Activated CD8-positive, alpha-beta memory T cell treated with anti-CD3 and anti-CD28 coated beads for 4 hours (primary cell): ENCODE data around the gene GDPD5.

Experiments used
- DNase-seq, 2 donors: peaks; one replicate each; pipeline ENCODE4 v3.0.0-alpha.2; 2020; ENCODE audit warnings: low read depth in 2 of 2

Gene GDPD5

DNA sequence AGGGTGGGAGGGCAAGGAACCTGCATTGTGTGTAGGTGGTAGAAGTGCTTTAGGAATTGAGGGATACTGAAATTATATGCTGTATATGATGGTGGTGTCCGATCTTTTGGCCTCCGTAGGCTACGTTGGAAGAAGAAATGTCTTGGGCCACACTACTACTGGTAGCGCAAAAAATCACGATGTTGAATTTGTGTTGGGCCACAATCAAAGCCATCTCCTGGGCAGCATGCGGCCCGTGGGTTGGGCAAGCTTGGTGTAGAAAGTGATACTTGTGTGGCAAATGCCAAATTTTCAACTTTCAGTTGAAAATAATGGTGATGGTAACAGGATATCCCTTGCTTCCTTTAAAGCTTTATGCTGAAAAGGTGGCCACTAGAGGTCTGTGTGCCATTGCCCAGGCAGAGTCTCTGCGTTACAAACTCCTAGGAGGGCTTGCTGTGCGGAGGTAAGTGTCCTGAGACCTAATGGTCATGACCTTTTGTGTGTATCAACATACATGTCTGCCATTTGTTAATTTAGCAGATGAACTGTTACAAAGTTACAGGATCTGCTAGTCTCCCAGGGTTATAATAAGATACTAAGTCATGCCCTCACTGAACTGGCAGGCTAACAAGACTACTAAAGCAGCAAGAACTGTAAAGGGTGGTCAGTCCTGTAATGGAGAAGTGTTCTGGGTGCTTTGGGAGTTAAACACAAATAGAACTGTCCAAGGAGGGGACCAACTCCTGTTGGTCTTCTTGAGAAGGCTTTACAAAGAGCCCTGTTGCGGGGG, 123.6 kb downstream of the GDPD5 start:
- no peak for DNase-seq

DNA sequence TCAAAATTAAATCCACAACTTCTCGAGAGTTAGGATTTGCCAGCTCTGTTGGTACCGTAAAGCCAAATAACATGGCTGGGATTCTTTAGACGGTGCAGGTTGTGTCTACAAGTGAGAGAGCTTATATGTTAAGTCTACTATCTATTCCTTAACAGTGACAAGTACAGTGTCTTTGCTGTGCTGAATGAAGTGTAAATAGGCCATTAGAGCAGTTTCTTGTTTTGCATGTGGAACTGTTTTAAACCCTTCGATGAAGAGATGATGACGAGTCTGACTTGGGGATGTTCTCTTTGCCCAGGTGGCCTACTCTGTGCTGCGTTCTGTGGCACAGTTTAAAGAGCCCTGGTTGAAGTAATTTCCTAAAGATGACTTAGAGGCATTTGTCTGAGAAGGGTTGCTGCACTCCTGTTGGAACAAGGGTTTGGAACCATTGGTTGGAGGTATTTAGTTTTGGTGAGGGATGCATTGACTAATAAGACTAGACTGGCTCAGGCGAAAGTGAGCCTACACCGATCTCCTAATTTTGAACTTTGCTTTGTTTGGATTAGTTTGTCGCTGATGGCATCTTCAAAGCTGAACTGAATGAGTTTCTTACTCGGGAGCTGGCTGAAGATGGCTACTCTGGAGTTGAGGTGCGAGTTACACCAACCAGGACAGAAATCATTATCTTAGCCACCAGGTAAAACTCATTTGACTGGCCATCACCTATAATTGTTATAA, 125.4 kb downstream of the GDPD5 start:
- DNase-seq = no peak

DNA sequence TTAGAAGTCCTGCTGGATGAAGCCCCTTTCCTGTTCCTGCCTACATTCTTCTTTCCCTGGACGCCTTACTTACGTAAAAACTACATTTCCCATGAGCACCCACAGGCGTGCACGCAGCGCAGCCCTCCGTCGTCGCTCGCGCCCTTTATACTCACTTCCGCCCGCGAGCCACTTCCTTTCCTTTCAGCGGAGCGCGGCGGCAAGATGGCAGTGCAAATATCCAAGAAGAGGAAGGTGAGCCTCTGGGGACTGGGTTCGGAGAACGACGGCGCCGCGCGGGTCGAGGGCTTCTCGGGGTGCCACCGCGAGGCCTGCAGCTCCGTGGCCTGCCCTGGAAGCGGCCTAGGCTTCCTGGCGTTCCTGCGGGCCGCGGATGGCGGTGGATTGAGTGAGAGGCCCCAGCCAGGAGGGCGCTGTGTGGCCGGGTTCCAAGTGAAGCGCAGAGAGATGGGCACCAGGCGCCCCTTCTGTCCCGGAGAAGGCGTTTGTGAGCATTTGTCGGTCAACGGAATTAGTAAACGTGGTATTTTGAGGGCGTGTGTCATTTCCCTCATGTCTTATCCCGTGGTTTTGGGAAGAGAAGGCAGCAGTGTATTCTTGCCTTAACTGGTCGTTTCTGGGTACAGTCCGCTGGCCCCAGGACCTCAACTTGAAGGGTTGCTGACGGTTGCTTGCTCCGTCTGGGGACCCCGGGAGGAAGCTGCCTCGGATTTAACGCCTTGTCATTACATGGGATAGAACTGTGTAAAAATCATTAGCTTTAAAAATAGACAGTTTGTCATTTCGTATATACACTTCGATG, 126.2 kb downstream of the GDPD5 start, which contains the start of gene RPS3:
RPS3 (plus strand) TSS at position 175 of the 802 bp plus-strand sequence; CDS start at position 205, 30 bp downstream.
- DNase-seq = peak; percentile 72 to 80

DNA sequence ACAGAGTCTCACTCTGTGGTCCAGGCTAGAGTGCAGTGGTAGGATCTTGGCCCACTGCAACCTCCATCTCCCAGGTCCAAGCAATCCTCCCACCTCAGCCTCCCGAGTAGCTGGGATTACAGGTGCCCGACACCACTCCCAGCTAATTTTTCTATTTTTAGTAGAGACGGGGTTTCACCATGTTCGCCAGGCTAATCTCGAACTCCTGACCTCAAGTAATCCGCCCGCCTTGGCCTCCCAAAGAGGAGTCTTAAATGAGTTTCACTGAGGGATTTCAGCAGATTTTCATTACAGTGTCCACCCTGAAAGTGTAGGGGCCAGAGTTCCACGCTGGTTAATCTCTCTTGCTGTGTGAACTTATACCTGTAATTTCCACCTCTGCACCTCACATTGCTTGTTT, 126.8 kb downstream of the GDPD5 start:
- no peak for DNase-seq

DNA sequence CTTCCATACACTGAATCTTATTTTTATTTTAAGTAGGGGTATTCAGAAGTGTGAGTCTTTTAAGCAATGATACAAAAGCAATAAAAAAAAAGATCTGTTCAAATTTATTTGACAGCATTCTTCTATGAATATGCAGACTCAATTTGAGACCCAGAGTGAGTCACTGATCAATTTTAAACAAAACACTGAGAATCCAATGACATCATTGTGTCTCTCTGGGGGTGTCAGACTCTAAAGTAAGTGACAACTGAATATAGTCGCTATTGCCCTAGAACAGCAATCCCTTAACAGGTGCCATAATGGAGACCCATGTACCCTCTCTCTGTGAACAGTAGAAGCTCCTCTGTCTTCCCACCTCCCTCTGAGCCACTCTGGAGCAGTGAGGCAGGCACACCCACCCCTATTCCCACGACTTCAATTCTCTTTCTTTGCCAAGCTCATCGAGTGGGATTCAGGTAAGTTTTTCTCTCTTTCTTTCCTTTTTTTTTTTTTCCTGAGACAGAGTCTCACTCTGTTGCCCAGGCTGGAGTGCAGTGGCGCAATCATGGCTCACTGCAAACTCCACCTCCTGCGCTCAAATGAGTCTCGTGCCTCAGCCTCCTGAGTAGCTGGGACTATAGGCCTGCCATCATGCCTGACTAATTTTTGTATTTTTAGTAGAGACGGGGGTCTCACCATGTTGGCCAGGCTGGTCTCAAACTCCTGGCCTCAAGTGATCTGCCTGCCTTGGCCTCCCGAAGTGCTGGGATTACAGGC, 131.5 kb downstream of the GDPD5 start:
- no peak for DNase-seq

DNA sequence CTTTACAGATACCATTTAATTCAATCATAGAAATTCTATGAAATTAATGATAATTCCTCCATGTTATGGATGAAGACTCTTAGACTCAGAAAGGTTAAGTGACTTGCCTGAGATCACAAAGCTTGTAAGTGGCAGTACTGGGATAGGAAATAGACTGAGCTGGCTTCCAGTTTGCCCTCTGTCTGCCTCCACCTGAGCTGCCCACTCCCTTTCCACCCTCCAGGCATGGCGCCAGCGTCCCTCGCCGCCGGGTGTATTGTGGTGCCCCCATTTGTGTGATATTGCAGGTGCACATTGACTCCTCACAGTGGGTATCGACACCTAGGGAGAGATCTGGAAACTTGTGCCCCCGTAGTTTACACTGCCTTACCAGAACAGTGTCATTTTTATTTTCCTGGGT, 135.8 kb downstream of the GDPD5 start:
- no peak for DNase-seq

DNA sequence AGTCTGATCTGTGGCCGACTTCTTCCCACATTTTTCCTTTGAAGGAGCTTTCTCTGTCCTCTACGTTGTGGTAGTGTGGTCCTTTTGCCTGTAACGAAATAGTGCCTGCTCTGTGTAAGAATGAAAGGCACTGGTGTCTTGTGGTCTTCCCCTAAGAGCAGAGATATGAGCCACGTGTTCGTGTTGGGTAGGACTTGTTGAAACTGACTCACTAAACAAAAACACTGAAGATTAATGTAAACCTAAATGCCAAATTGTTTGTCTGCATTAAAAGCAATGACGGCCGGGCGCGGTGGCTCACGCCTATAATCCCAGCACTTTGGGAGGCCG, 136.5 kb downstream of the GDPD5 start:
- DNase-seq = no peak

DNA sequence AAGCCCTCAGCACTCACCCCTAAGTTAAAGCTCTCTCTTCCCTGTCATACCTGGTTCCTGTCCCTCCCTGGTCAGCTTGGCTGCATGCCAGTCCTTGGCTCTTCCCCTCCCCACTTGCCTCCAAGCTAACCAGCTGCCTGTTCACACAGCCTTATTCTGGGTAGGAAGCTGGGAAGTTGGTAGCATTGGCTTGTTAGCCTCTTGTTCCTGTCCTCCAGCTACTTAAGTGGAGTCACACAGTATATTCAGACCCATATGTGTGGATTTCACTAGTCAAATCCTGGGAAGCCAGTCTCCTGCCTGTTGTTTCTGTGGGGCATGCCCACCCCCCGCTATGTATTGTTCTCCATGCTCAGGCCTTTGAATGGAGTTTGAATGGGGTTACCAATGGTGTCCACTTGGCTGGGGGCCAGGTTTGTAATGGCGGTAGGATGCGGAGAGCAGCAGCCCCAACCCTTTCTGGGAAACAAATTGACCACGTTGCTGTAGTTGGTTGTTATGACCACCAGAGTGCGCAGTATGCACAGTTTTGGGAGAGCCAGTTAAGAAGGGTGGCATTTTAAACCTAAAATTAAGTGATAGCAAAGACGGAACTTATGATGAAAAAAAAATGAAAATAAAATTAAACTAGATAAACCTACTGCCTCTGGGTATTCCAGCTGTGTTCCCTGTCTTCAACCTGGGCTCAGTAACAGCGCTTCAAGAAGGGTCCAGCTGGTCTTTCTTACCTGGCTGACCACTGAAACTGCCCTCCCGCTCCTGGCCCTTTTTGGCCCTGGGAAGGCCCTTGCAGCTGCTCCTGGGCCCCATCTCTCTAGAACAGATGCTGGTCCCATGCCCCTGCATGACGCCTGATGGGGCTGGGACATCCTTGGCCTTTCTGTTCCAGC, 137.1 kb downstream of the GDPD5 start:
- peak; percentile 46 to 56 for DNase-seq

DNA sequence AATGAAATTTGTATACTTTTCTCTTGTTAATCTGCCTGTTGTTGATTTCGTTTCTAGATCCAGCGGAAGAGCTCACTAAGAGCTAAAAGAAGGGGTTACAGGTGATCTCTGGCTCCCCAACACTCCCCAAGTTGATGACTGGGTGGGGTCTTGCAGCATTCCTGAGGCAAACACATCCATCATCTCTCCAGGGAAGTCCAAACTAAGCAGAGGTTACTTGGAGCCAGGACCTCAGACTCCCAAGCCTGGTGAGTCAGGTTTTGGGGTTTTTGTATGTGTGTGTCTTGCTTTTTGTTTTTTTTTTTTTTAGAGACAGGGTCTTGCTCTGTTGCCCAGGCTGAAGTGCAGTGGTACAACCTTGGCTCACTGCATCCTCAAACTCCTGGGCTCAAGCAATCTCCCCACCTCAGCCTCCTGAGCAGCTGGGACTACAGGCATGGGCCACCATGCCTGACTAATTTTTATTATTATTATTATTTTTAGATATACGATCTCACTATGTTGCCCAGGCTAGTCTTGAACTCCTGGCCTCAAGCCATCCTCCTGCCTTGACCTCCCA, 137.9 kb downstream of the GDPD5 start:
- DNase-seq = no peak

DNA sequence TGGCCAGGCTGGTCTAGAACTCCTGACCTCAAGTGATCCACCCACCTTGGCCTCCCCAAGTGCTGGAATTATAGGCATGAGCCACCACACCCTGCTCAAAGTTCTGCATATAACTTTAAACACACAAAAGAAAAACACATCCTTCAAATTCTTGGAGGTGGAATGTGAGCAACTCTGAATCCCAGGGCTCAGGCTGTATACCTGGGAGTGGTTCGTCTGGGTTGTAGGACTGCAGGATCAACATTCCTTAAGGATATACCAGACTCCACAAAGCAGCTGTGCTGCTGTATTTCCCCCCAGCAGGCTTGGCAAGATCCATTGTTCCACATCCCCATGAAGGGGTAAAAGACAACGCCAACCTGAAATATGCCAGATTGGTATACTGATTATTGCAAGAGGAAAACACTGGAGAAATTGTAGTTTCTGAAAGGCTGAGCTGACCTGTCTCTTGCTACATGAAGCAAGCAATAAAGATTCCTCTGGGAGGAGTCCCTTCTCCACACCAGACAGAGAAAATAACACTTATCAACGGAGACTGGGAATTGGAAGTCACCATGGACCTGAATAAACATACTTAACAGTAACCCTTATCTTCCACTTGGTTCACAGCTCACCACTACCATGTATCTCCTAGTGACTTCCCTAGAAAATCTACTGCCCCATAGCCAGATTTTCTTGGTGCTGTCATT, 138.7 kb downstream of the GDPD5 start:
- DNase-seq = no peak
